Subcutaneous adipose tissue (tissue), 4 donors: Measurements from ENCODE around the gene ALG10B. TPM values are rescaled to one million over a fixed set of nuclear protein-coding genes. Genes with fewer than 3 reads are reported as not detected.

Source experiments
- total RNA-seq, 4 donors: library from RNA; depleted of rRNA; stranded (reverse); fragments of >200 nt; gene quantifications; one replicate each; pipeline ENCODE4 v1.1.0, GENCODE V29; 2016
- TF ChIP-seq, protein P1 (sequence below): fragments of 450-650 bp; IDR thresholded peaks from one replicate; pipeline ENCODE4 v1.5.1; 2016; ENCODE audit warnings: low read depth, mild to moderate bottlenecking, control low read depth, antibody characterized with exemption, moderate library complexity

ALG10B gene, protein sequence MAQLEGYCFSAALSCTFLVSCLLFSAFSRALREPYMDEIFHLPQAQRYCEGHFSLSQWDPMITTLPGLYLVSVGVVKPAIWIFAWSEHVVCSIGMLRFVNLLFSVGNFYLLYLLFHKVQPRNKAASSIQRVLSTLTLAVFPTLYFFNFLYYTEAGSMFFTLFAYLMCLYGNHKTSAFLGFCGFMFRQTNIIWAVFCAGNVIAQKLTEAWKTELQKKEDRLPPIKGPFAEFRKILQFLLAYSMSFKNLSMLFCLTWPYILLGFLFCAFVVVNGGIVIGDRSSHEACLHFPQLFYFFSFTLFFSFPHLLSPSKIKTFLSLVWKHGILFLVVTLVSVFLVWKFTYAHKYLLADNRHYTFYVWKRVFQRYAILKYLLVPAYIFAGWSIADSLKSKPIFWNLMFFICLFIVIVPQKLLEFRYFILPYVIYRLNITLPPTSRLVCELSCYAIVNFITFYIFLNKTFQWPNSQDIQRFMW
- total RNA-seq = 1 to 10 TPM; 3.6 to 5.1 (median 4.7) TPM

GRCh38 chr12:38316391-38317129 lies at the start of gene ALG10B:
Gene ALG10B (plus strand): TSS chr12:38316774. CDS start chr12:38316894, 120 bp downstream.
- TF ChIP-seq, protein P1, sequence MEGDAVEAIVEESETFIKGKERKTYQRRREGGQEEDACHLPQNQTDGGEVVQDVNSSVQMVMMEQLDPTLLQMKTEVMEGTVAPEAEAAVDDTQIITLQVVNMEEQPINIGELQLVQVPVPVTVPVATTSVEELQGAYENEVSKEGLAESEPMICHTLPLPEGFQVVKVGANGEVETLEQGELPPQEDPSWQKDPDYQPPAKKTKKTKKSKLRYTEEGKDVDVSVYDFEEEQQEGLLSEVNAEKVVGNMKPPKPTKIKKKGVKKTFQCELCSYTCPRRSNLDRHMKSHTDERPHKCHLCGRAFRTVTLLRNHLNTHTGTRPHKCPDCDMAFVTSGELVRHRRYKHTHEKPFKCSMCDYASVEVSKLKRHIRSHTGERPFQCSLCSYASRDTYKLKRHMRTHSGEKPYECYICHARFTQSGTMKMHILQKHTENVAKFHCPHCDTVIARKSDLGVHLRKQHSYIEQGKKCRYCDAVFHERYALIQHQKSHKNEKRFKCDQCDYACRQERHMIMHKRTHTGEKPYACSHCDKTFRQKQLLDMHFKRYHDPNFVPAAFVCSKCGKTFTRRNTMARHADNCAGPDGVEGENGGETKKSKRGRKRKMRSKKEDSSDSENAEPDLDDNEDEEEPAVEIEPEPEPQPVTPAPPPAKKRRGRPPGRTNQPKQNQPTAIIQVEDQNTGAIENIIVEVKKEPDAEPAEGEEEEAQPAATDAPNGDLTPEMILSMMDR = no peak

GRCh38 chr12:38268612-38269011 lies 48.0 kb upstream of the ALG10B start:
- TF ChIP-seq, protein P1 = no peak

DNA sequence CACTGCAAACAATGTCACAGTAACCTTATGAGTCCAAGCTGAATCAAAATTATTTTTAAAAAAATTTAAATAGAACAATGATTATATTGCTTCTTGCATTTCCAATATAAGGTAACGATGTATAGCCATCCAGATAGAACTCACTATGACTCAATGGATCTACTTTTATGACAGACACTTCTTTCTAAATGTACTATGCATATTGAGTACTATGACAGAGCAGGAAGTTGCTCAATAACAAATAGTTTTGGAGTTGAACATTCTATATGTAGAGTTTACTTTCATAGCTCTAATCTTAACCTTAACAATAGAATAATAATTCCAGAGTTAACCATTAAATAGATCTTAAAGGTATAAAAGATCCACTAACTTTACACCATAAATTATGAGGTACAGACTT lies 46.7 kb upstream of the ALG10B start:
- TF ChIP-seq, protein P1 = no peak

DNA sequence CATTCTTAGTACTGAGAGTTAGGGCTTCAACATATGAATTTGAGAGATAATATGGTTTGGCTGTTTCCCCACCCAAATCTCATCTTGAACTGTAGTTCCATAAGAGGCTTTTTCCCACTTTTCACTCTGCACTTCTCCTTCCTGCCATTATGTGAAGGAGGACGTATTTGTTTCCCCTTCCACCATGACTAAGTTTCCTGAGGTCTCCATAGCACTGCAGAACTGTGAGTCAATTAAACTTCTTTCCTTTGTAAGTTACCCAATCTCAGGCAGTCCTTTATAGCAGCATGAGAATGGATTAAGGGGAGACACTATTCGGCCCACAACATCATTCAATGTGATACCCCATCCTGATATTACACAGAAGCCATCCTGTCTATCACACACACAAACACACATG lies 36.8 kb upstream of the ALG10B start:
- TF ChIP-seq, protein P1 = no peak

DNA sequence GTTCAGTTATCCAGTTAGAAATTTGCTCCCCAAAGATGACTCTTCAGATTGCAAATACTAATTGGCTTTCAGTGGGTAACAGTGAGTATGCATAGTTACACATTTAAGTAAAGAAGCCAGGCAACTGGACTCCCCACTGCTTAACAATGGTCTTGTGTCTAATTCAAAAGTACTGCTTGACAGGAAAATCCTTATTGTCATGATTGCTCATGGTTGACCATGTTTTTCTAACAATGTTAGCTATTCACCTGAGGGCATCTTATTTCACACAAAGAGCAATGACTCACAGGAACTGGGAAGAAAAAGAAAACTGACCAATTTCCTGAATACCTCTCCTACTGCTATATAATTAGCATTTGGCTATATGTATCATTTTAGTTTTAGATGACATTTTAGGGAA lies 33.7 kb upstream of the ALG10B start:
- TF ChIP-seq, protein P1 = no peak

- TF ChIP-seq, protein P1 = no peak
These were observed 27.2 kb upstream of the ALG10B start for GRCh38 chr12:38289396-38289795.

DNA sequence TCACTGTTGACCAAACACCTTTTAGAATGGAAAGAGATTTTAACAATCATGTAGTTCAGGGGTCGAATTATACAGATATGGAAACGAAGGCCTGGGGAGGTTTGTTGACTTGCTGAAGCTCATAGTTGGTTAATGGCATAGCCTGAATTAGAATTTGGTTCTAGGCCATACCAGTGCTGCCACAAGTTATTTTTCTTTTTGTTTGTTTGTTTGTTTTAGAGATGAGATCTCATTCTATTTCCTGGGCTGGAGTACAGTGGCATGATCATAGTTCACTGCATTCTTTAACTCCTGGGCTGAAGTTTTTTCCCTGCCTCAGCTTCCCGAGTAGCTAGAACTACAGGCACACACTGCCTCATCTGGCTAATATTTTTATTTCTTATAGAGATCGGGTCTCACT lies 25.4 kb upstream of the ALG10B start:
- TF ChIP-seq, protein P1 = no peak
